HS-5 (cell line): Measurements from ENCODE around the gene SRP68.
"Not testable (repeated sequence)": the region's sequence is repeated elsewhere in the genome, so short reads cannot be mapped to it uniquely, and the experiment has no call there.

ENCODE experiments used
- DNase-seq: peaks from one replicate; pipeline ENCODE4 v3.0.0-alpha.2; 2012; ENCODE audit warnings: low read depth

Gene SRP68

DNA sequence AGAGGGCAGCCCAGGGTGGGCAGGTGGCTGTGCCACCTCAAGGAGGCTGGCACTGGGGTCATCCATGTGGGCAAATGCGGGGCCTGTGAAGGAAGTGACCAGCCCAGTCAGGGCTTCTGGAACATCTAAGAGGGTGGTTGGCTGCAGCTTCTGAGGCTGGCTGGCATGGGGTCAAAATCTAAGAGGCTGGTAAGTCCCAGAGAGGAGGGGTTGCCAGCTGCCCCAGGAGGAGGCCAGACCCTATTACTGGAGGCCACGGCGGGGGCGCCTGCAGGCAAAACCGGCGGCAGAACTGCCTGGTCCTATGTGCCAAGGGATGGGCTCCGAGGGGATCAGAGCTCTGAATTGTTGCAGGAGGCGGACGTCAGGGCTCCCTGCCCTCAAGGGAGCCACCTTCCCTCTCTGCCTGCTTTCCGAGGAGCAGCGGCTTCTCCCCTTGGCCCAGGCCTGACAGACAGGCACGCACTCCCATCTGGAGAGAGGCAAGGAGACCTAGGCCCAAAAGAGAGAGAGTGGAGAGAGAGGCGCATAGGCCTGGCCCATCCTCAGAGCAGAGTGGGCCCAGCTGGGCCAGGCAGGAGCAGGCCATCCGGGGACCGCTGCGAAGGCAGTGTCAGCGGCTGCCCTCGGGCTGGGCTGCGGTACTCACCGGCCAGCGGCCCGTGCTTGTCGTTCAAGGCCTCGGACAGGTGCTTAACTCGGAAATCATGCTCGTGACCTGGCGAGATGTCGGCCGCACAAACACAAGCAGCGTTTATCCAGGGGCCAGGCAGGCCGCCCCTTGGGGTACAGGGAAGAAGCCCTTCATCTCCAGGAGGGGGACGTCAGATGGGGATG lies 17.6 kb upstream of the SRP68 start:
- DNase-seq = no peak

DNA sequence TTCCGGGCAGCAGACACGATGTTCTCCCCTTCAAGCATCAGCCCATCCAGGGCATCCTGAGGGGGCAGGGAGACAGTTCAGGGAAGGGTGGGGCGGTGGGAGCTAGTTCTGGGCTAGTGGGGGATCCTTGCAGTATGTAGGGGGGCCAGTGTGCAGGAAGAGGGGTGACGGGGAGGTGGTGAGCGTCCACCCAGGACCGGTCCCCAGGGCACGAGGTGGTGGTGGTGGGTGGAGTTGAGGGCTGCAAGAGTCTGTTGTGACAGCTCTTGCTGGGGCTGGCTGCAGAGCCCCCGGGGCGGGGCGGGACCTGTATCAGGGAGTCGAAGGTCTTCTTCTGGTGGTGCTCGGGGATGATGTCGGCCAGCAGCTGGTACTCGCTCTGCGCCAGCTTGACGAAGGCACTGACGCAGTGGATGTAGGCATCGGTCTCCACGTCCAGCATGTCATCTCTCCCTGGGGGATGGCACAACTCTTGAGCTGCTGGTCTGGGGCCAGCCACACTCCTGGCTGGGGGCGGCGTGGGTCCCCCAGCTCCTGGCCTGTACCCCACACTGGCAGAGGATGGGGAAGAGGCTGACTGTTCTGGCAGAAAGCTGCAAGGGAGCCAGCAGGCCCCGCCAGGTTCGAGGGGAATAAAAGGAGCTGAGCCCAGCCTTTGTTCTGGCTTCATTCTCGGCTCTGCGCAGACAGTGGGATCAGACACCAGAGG lies 16.7 kb upstream of the SRP68 start:
- no peak for DNase-seq

DNA sequence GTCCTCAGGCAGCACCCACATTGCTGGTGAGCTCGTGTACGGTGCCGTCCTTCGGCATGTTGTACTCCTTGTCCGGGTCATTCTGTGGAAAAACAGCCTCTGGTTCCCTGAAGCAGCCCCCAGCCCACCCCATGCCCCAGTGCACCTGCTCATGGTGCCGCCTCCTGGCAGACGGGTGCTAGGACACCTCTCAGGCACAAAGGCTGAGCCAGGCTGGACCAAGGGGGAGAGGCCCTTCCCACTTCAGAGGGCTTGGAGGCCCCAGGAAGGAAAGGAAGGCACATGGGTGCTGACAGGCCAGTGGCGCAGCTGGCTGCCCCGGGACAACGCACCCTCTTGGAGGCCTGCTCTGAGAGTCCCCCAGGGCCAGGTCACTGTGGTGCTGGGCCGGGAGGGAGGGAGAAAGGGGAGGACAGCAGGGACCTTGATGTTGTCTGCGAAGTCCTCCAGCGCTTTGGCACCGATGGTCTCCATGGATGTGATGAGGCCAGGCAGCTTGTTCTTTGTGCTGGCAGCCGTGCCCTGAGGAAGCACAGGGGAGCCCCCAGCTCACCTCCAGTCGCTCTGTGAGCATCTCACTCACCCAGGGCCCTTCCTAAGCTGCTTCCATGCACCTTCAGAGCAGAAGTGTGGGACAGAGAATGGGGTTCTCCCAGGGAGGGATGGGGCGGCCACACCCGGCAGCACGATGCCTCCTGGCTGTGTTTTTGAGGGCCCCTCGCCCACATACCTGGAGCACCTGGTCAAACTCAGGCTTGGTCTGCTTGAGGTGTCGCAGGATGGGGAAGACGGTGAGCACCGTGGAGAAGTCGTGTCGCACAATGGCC lies 15.9 kb upstream of the SRP68 start:
- DNase-seq = no peak

DNA sequence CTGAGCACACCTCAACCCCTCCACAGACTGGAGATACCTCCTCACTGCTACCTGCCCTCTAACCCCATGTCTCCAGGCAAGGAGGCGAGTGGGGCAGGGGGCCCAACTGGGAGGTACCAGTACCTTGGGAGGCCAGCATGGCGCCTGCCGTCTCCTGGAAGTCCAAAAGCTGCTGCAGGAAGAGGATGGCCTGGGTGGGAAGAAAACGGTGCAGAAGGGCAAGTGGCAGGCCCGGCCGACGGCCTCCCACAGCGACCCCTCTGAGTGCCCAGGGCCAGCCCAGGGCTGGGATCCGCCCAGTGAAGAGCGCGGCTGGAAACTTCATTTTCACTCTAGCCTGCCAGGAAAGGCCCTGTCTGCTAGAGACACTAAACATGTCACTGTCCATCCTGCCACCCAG lies 15.2 kb upstream of the SRP68 start:
- no peak for DNase-seq

DNA sequence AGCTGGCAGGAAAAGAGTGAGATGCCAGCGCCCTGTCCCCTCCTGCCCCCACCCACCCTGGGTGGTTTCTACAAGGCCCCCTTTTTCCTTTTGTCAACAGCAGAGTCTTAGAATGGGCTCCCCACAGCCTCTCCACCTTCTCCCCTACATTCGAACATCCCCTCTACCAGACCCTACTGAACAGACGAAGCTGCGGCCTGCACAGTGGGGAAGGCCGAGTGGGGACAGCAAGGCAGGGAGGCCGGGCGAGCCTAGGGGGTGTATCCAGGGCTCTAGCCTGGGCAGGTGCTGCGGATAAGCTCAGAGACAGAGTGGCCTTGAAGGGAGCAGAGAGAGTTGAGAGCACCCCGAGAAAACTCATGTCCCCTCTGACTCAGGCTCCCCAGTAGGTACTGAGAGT lies 14.1 kb upstream of the SRP68 start:
- no peak for DNase-seq

DNA sequence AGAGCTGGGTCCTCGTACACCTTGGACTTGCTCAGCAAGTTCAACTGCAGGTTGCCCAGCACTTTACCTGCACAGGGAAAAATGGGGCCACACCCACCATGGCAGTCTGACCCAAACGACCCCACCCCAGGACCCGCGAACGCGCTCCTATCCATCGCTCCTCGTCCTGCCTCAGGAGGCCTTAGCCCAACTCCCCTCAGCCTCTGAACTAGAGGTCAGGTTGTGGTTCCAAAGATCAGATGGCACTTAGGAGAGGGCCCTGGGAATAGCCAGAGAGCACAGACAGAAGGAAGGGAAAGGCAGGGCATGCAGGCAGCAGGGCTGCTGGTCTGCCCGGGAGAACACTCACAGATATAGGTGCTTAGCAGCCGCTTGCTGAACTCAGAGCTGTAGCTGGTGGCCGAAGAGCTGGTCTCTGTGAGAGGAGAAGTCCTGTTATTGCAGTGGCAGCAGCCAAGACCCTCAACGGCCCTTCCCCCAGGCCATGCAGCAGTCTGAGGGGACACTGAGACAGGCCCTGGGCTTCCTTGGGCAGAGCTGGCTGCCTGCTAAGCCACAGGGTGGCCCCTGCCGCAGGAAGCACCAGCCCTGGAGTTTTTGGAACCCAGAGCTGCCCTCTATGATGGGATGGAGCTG lies 13.5 kb upstream of the SRP68 start:
- no peak for DNase-seq

DNA sequence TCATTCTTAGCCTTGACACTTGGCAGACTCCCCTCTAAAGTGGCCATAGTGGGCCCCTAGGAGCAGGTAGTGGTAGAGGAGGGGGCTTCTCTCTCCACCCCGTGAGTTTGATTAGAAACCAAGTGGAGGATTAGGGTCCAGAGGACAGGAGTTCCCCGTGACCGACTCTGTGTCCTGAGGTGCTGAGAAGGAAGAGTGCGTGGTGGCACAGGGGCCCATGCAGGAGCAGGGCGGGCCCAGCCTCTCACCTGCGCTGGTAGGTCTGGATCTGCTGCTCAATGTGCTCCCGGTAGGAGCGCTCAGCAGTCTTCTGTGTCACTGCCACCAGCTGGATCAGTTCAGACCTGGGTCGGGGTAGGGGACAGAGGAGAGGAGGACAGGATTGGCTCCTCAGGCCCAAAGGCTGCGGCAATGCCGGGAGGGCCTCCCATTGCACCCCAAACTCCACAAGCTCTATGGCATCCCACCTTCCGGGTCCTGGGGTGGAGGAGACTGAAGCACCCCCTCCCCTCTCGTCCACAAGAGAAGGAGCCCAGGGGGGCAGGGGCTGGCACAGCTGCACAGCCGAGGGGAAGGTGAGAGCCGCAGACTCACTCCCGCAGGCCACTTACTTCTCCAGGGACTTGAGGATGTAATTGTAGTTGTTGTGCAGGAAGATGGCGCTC lies 12.9 kb upstream of the SRP68 start:
- no peak for DNase-seq

DNA sequence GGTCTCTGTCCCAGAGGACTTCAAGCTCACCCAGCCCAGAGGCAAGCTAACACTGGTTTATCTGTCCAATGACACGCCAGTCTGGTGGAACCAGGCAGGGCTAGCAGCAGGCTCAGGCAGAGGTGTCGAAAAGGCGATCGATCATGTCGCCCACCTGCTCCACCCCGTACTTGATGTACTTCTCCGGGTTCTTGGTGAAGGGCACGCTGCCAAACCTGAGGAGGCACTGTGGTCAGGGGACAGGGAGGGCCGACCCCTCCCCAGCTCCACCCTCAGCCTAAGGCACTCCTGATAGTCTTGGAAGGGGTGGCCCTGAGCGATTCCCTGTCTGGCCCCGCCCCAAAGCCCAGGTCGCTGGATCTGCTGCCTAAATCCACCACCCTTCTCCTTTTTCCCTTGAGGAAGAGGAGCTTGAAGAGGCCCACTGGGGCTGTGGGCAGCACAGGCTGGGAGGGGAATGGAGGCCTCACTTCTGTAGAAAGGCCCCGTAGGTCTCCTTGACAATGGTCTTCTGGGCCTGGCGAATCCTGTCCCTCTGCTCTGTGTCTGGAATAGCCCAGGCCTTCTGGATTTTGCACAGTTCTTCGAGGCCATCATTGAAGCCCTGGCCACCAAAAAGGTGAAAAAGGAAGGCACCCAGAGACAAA lies 11.3 kb upstream of the SRP68 start:
- DNase-seq = no peak

DNA sequence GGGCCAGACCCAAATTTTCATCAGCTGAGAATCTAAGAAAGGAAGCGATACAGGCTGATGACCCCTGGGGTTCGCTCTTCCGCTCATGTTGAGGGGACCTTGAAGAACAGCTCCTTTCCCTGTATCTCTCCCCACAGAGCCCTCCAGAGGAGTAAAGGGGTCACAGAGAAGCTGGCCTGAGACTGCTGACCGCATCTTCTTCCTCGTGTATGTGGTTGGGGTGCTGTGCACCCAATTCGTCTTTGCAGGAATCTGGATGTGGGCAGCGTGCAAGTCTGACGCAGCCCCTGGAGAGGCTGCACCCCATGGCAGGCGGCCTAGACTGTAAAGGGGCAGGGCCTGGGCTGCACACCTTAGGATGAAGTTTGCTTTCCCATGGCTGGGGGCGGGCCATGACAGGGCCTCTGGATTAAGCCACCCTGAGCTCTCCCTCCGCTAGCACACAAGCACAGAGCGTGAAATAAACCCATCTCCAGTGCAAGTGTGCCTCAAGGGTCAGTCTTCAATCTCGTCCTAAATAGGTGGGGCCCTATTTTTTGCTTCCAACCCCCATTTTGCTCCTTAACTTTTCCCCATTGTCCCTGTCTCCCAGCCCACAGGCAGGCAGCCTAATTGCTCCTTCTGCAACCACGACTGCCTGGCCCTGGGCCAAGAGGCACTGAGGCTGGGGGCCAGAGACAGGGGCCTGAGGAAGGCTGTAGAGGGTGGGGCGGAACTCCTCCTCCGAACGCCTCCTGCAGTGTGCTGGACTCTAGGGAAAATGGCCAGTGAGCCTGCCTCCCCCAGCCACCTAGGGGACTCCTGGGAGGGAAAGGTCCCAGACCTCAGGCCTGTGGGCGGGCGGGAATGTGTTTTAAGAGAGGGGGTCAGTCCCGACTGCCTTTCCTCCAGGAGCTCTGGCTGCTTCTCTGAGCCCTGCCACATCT lies 10.3 kb upstream of the SRP68 start:
- DNase-seq = no peak

DNA sequence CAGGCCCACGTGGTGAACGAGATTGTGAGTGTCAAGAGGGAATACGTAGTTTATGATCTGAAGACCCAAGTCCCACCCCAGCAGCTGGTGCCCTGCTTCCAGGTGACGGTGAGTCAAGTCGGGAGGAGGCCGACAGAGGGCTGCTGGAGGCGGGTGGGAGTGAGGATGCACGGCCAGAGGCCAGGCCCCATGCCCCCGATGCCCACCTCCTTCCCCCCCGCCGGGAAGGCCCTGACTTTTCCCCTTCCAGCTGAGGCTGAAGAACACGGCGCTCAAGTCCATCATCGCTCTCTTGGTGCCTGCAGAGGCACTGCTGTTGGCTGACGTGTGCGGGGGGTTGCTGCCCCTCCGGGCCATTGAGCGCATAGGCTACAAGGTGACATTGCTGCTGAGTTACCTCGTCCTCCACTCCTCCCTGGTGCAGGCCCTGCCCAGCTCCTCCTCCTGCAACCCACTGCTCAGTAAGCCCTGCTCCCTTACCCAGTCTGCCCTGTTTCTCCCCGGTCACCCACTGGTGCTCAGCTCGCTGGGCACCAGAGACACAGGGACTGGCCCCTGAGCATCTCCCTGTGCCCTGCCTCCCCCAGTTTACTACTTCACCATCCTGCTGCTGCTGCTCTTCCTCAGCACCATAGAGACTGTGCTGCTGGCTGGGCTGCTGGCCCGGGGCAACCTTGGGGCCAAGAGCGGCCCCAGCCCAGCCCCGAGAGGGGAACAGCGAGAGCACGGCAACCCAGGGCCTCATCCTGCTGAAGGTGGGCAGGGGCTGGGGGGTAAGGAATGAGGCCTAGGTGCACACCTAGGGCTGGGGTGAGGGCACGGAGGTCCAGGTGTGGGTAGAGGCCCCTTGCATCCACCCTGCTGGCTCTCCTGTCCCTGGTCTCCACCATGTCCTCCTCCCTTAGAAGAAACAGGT lies 9.2 kb upstream of the SRP68 start:
- DNase-seq = no peak

DNA sequence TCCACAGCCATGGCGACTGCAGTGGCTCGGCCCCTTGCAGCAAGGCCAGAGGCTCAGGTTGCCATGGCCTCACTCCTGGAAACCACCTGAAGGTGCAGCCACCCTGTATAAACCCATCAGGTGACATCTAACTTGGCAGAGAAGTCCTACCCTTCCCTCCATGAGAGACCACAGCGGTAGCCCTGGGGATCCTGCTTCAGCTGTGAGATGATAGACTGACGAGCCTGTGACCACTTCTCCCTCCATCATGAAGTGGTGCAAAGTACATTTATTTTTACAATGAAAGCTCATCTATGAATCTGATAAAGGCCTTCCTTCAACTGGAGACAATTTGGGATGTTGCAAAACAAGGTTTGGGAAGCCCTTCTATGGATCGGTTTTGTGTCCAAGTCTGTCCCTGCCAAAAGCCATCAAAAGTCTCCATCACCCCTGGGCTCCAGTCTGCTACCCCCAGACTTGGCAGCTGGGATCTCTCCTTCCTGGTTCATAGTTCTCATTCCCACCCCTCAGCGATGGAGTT lies 8.5 kb upstream of the SRP68 start:
- DNase-seq = no peak

DNA sequence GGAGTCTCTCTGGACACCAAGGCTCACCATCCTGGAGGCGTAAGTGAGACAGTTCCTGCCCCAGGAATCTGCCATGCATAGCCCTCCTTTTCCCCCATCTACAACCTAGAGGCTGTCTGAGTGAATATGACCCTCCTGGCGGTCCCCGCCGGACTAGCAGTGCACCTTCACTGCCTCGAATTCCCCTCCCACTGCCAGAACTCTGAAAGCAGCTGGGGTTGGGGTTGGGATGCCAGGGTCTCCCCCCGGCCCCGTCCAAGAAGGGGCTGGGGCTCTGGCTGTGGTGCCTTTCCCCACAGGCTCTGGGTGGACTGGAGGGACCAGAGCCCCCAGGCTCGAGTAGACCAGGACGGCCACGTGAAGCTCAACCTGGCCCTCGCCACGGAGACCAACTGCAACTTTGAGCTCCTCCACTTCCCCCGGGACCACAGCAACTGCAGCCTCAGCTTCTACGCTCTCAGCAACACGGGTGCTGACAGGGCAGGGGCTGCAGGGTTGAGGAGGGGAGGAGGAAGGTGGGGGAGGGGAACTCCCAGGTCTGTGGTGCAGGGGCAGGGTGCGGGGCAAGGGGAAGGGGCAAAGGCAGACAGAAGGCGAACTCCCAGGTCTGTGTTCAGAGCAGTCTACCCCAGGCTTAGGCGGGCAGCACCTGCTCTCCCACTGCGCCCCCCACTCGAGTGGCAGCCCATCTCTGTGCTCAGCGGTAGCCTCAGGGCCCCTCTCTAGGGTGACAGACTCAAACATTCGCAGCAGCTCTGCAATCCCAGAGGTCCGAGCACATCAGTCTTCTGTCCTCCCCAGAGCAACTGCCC lies 7.8 kb upstream of the SRP68 start:
- no peak for DNase-seq

DNA sequence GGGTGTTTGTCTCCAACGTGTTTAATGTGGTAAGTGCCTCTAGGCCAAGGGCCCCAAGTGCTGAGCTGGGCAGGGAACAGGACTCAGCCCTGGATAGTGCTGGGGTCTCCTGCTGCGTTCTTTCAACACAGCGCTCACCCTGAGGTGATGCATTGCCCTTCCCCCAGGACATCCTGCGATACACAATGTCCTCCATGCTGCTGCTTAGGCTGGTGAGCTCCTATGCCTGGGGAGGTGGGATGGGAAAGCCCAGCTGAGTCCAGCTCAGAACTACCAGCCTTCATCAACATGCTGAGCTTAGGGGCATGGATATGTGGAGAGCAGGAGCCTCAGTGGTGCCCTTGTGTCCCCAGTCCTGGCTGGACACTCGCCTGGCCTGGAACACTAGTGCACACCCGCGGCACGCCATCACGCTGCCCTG lies 7.2 kb upstream of the SRP68 start:
- no peak for DNase-seq

DNA sequence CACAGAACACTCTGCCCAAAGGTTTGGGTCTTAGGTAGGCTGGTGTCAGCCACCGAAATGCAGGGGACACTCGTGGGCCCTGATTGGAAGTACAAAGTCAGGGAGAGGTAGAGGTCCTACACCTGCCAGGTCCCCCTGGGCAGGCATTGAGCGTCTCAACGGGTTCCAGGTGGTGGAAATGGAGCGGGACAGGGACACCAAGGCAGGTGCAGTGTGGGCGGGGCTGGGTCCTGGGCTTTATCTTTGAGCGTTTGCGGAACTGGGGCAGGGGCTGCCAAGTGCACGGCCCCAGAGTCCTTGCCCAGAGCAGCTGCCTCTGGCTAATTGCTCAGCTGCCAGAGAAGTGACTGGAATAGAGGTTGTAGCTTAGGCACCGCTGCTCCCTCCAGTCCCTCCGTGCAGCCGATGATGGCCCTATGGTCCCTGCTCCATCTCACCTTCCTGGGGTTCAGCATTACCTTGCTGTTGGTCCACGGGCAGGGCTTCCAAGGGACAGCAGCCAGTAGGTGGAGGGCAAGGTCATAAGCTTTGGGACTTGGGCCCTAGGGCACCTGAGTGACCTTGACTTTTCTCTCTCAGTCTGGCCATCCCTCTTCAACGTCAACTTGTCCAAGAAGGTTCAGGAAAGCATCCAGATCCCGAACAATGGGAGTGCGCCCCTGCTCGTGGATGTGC lies 6.7 kb upstream of the SRP68 start, which contains the start of gene ZACN:
TSS of gene ZACN (plus strand) at position 323 of the 675 bp plus-strand sequence. CDS start at position 406, 83 bp downstream.
- DNase-seq = no peak

DNA sequence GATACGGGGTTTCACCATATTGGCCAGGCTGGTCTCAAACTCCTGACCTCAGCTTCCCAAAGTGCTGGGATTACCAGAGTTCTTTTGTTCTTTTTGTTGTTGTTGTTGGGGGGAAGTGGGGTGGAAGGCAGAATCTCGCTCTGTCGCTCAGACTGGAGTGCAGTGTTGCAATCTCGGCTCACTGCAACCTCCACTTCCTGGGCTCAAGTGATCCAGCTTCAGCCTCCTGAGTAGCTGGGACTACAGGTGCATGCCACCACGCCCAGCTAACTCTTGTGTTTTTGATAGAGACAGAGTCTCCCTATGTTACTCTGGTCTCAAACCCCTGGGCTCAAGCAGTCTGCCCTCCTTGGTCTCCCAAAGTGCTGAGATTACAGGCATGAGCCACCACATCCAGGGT lies 6.1 kb upstream of the SRP68 start:
- not testable (repeated sequence) for DNase-seq

DNA sequence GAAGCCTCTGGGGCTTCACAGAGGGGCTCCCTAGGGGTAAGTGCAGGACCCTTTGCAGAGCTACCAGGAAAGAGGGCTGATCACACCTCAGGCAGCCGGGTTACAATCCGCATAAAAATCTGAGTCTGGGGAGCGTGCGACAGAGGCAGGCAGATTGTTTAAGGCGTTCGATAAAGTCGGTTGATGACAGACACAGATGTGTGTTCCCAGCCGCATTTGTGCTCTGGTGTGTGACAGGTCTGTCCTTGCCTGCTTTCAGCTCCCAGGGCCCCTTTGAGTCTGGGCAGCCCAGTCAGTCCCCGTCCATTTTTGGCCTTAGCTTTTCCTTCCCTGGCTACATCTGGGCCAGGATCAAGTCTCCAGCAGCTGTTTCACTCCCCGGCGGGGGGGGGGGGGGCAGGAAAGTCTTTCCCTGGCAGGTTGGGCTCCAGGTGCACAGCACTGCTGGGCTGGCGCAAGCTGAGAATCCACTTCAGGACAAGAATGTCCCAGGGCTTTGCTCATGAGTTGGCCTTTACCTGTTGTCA lies 5.3 kb upstream of the SRP68 start:
- DNase-seq = no peak
